Epithelial cell of esophagus (primary cell): ENCODE results near the gene PKD2L1.

ENCODE experiments used
- DNase-seq: peaks from one replicate; pipeline ENCODE4 v3.0.0; 2010; ENCODE audit warnings: low read depth
- H3K4me3 ChIP-seq: 2 replicates; pipeline ENCODE4 v1.5.1; 2011; ENCODE audit warnings: mild to moderate bottlenecking, low read length, control low read depth
- CTCF ChIP-seq: IDR thresholded peaks from 2 replicates; pipeline ENCODE4 v1.5.1; 2011; ENCODE audit warnings: low read depth, mild to moderate bottlenecking, low read length, control low read depth, inconsistent platforms; ENCODE audit not compliant: insufficient read depth; ENCODE audit errors: missing control alignments

PKD2L1 gene

DNA sequence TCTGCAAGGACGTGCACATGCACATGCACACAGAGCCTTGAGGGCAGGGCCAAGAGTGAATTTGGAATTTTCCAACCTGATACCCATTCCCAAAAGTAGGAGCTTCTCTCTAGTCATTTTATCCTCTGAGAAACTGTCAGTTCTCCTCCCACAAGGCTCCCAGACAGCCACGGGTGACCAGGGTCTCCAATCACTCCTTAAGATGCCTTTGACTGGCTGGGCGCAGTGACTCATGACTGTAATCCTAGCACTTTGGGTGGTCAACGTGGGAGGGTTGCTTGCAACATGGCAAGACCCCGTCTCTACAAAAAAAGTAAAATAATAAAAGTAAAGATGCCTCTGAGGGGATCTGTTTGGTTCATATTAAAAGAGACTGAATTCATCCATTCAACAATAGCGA, 30.2 kb upstream of the PKD2L1 start:
- no peak for DNase-seq
- no peak overlapping the region for H3K4me3 ChIP-seq
- TF ChIP-seq CTCF = no peak

DNA sequence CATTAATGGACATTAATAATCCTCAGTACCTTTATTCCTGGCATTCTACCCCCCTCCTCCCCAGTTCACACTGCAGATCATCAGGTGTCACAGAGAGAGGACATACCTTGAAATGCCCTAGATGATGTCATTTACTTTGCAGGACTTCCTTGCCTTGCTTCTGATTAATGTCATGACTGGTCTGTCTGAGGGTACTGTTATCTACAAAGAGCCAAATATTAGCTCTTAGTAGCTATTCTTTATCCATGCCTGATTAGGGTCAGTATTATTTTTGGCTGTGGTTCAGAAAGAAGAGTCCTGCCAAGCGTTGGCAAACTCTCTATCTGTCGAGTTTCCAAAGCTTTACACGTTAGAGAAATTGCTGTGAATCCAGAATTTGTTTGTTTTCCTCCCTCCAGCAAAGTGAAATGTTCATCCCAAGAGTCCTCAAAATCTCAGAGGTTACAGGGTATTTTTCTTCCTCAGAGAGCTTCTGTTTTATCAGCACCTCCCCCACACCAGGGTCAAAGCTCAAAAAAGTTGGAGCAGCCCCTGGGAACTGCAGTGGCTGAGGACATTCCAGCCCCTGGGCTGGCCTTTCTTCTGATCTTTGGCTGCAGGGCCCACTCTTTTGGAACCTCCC, 29.6 kb upstream of the PKD2L1 start:
- no peak for DNase-seq
- no peak overlapping the region for H3K4me3 ChIP-seq
- no peak for TF ChIP-seq CTCF

GRCh38 chr10:100359030-100359432, 29.0 kb upstream of the PKD2L1 start:
- no peak for DNase-seq
- no peak for TF ChIP-seq CTCF
- H3K4me3 ChIP-seq = no peak overlapping the region

- no peak for DNase-seq
- H3K4me3 ChIP-seq = no peak overlapping the region
Observed at GRCh38 chr10:100357059-100357858, 27.2 kb upstream of the PKD2L1 start.

GRCh38 chr10:100356067-100357017, 26.3 kb upstream of the PKD2L1 start:
- no peak for TF ChIP-seq CTCF
- H3K4me3 ChIP-seq = no peak overlapping the region
- DNase-seq = no peak

More at GRCh38 chr10:100357059-100357858, 27.2 kb upstream of the PKD2L1 start:
- TF ChIP-seq CTCF = no peak

DNA sequence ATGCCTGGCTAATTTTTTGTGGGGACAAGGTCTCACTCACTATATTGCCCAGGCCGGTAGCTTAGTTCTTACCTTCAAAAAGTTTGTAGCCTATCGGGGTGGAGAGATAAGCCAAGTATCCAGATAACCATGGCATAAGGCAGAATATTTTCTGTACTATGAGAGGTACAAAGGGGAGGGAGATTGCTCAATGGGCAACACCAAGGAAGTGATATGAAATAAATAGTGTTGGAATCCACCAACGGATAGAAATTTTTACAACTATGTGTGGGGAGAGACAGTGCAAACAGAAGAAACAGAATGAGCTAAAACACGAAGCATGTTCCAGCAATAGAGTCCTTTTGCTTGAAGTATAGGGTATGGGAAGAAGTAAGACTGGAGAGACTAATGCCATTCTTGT, 25.1 kb upstream of the PKD2L1 start:
- H3K4me3 ChIP-seq = no peak overlapping the region
- no peak for DNase-seq

More for the DNA sequence above, 25.1 kb upstream of the PKD2L1 start:
- TF ChIP-seq CTCF = no peak
